Measurements from ENCODE around the gene VPREB3. TPM values are rescaled to one million over a fixed set of nuclear protein-coding genes. Genes with fewer than 3 reads are reported as not detected.

The VPREB3 gene
- total and polyA plus RNA-seq, 10 of the 15 experiments (the other 5 are each of a cell fraction or from before 2014, with no cell fraction given): 0.75 to 79.5 (median 23.8) TPM

GRCh38 chr22:23767303-23767672 is 13.1 kb upstream of the VPREB3 start:
- peak overlapping the region; percentile 87 for H3K9ac ChIP-seq (ENCODE audit: control insufficient read depth, insufficient read depth, low read length)
- in situ Hi-C loops (cut with MboI): no loop called here
- RAD21 ChIA-PET (ENCODE audit: unreplicated experiment): interaction anchor here (0.6 to 3.6 kb wide), 10 partner anchors 19 to 1827 kb away, joined by 3 to 34 read pairs (median 3); partner anchors contain the start of genes MIF and SLC2A11
- H3K4me3 ChIP-seq: peak overlapping the region; percentile 74
- SMC1A ChIA-PET (ENCODE audit: uncharacterized antibody, unreplicated experiment): interaction anchor here (1.3 to 6.3 kb wide), 5 partner anchors 12 to 90 kb away, joined by 4 to 40 read pairs (median 10); partner anchors contain the start of genes SLC2A11 and VPREB3
- no TSS peak for BruUV-seq (replicated peaks)
- H3K27me3 ChIP-seq (replicated peaks in 1 of 2; ENCODE audit: control insufficient read depth in 2 of 2, insufficient read depth in 2 of 2, low read length in 1 of 2): no peaks in the 10 kb centered on the region
- FAIRE-seq (no peak), ATAC-seq (peak; percentile 13), DNase-seq (ENCODE audit: low read depth, low spot score) (no peak)
- WGBS (ENCODE audit: insufficient coverage, insufficient replicate concordance, low lambda C conversion rate, missing lambda C conversion rate): 4% methylated on average over 13 of the region's 27 CpGs
- H2AFZ ChIP-seq (ENCODE audit: control insufficient read depth, low read depth, low read length): no peak overlapping the region
- POLR2A ChIA-PET: interaction anchor here (0.6 to 3.2 kb wide), 6 partner anchors 12 to 245 kb away, joined by 3 to 9 read pairs (median 5); partner anchors contain the start of genes SLC2A11 and SMARCB1
- H3K36me3 ChIP-seq (ENCODE audit: control insufficient read depth in 2 of 2, insufficient read depth in 2 of 2, low read length in 1 of 2): no peaks in the 10 kb centered on the region; a peak in 1 of 4 replicates
- H3K9me3 ChIP-seq (replicated peaks; ENCODE audit: control insufficient read depth, insufficient read depth, low read length): no peaks in the 10 kb centered on the region
- intact Hi-C loops (cut with micrococcal nuclease; ENCODE audit: unreplicated experiment): loop anchor here (2.0 to 5.0 kb wide), 2 partner anchors 16 to 225 kb away; partner anchors contain the start of gene ZNF70
- peak overlapping the region; percentile 95 for H3K4me2 ChIP-seq (ENCODE audit: control insufficient read depth, insufficient read depth)
- no peaks in the 10 kb centered on the region; the same call in 1 of the 2 replicates for H4K20me1 ChIP-seq (ENCODE audit: control insufficient read depth, insufficient read depth)
- H3K27ac ChIP-seq (ENCODE audit: control insufficient read depth, insufficient read depth): peak overlapping the region; percentile 83
- H3K4me1 ChIP-seq (ENCODE audit: control insufficient read depth, insufficient read depth, low read length): peaks cover 35% of the 10 kb centered on the region
- peaks cover 24% of the 10 kb centered on the region for H3K79me2 ChIP-seq (ENCODE audit: control insufficient read depth, insufficient read depth, low read length)
- TF ChIP-seq HDAC6 (IDR thresholded peaks at IDR 0.05; ENCODE audit: unreplicated experiment): no peak
- TF ChIP-seq YBX1 (IDR thresholded peaks at IDR 0.05): no peak
- TF ChIP-seq ZNF592 (IDR thresholded peaks at IDR 0.05): no peak
- TF ChIP-seq CEBPZ (IDR thresholded peaks at IDR 0.05; ENCODE audit: low read depth, low read length): no peak
- CTCF ChIA-PET: interaction anchor here (1.0 to 7.5 kb wide), 10 partner anchors 12 to 91 kb away, joined by 3 to 197 read pairs (median 7); partner anchors contain the start of genes SLC2A11 and VPREB3

Data from GM12878 (cell line).